GM19372 (cell line): ENCODE results near the gene DIPK1A.

Source experiments
- ATAC-seq: cut with Tn5 transposase; IDR thresholded peaks from one replicate; pipeline ENCODE4 v1.9.1; 2021; ENCODE audit warnings: mild to moderate bottlenecking, low read depth, moderate library complexity; ENCODE audit not compliant: unreplicated experiment

Gene DIPK1A

DNA sequence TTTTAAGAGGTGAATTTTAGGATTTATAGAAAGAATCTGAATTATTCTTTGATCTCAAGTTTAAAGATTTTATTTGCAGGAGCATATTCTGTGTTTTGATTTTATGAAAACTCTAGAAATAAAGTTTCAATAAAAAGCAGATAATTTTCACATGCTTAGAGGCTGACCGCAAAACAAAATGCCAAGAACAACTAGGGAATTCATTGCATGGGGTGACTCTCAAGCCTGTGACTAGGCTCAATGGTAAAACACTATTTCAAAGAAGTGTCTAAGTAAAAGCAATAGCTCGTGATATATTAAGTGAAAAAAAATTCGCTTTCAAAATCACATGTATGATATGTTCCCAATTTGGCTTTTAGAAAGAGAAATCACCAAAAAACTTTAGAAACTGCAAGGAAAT, 79.9 kb downstream of the DIPK1A start:
- ATAC-seq, result no peak

DNA sequence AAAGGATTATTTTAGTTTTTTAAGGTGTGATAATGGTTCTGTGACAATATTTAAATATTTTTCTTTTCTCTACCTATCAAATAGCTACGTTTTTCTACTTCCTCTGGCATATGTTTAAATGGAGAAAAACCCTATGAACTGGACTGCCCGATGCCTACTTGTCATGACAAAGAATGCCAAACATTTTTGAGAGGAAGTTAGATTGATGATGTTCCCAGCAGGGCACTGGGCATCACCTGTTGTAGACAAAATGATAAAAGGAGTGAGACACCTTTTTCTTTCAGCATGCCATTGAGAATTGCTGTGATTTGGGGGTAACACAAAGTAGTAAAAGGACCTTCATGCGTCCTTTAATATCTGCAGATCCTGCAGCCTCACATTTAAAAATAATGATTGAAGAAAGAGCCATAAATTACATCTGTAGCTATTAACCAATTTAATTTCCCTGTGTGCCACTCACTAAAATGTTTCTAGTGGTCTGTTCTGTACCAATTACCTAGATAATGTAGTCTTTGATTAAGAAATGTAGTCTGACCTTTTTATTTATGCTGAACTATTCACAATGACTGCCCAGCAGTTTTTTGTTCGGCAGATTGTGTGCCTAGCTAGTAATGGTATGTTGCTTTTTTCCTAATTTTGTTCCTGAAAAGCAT, 81.8 kb downstream of the DIPK1A start:
- ATAC-seq, result no peak

DNA sequence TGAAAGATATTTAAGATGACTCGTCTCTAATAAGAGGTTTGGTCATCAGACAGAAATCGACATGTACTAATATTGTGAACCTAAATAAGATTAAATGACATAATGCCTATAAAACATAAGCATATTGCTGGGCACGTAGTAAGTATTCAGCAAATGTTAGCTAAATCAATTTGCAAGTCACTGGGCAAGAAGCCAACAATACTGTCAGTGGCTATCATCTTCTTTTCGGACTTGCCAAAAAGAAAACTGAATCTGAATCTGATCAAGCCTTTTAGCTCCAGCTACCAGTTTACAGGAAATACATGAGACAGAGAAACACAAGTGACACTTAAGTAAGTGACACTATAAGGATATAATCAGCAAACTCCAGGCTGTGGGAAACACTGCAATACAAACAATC, 83.5 kb downstream of the DIPK1A start:
- no peak for ATAC-seq

DNA sequence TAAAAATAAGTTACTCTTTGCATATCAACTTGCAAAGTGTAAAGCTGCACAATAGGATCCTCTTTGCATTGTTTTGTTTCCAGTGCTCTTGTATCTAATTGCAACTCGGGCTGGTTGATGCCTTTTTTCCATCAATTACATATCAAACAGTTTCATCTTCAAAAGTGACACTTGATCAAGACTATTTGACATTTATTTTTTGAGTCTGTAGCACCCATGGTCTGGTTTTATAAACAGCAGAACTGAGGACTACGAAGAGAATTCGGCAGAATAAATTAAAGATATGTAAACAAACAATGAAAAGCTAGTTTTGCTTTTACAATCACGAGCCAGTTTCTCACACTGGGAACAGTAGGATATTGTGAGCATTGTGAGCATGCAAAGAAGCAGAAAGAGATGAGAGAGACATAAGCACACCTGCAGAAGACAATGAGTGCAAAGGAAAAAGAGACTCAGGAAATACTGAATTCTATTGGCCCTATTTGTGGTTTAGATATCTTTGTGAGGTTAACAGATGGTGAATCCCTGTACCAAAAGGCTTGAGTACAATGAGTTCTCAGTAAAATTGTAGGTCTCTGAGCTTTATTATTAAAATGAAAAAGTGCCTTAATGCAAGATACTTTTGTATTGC, 84.1 kb downstream of the DIPK1A start:
- no peak for ATAC-seq

DNA sequence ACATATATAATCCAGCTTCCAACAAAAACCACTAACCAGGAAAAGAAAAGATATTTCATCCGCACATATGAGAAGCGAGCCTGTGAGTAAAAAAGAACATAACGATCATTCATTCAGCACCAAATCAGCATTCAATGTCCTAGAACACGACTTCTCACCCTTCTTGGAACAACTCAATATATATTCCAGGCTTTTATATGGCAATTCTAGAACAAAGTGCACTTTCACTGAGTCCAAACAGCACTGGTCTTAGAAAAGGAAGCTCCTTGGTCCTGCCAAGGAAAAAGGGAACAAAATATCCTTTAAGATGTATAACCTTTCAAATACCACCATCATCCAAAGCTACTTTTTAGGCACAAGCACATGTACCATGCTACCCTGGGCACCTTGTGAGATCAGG, 84.9 kb downstream of the DIPK1A start:
- ATAC-seq, result no peak

DNA sequence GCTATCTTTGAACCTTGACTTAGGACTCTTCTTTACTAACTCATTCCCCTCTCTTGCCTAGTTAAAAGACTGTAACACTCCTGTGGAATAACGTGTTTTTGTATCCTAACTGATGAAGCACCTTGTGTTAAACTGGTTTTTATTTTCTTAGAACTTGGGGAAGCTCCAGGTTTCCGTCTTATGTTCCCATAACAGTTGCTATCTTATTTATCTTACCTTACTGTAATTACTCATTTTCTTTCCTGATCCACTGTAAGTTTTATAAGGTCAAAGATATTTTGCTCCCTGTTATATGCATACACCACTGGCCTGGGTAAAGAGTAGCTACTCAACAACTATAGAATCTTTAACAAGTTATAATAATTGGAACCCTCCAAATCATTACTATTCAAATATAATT, 86.3 kb downstream of the DIPK1A start:
- no peak for ATAC-seq

DNA sequence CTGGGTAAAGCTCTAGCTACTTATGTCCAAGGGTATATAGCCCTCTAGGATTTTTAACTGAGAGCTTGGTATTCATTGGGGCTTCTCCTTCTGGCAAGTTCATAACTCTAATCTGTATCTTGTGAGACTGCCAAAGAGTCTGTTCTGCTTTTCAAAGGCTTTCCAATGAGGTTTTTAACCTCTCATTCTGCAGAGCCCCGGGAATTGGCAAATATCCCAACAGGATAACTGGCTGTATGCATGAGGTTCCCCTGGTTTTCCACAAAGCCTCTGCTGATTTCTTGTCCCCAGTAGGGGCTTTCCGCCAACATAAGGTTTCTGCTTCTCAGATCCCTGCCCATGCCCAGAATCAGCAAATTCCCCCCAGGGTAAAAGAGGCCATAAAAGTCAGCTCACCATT, 88.5 kb downstream of the DIPK1A start:
- ATAC-seq, result no peak

DNA sequence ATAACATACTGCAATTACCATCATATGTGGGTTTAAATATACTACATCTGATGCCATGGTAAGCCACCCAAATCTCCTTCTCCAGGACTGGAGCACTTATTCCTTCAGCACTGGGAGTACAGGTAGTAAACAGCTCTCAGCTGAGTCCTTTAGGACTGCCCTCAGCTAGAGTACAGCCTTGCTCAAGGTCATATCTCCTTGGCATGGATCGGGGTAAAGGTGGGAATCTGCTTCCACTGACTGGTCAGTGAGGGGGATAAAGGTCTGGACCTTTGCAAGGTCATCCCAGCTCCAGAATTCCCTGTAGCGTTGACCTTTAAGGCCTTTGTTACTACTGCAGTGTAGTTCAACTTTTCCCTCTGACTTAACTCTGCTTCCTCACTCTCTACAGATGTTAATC, 90.7 kb downstream of the DIPK1A start:
- no peak for ATAC-seq

DNA sequence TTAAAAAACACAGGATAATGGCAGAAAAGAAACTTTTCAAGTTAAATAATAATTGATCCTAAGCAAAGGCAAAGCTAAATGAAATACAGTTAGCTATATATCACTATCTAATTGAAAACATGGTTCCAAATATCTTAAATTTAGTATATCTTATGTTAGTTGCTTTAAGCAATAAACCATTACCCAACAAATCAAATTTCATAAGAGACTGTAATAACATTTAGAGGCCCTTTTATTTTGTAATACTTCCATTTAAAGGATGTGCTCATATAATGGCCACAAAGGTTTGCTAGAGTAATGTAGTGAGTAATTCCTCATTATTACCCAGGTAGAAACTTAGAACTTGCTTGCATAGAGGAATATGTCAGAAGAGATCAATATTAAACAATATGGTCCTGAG, 97.1 kb downstream of the DIPK1A start:
- ATAC-seq, result no peak

DNA sequence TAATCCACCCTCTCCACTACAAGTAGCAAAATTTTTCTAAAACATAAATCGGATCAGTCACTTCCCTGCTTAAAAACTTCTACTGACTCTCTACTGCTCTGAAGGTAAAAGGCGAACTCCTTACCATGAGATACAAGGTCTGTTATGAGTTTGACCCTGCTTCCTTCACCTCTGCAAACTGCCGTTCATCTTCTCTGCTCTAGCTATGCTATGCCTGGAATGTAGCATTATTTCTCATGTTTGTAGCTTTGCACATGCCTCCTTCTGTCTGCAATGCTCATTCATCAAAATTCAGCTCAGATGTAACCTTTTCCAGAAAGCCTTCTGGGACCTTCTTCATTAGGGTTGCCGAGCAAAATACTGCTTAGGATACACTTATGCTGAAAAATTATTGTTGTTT, 98.7 kb downstream of the DIPK1A start:
- ATAC-seq, result no peak

DNA sequence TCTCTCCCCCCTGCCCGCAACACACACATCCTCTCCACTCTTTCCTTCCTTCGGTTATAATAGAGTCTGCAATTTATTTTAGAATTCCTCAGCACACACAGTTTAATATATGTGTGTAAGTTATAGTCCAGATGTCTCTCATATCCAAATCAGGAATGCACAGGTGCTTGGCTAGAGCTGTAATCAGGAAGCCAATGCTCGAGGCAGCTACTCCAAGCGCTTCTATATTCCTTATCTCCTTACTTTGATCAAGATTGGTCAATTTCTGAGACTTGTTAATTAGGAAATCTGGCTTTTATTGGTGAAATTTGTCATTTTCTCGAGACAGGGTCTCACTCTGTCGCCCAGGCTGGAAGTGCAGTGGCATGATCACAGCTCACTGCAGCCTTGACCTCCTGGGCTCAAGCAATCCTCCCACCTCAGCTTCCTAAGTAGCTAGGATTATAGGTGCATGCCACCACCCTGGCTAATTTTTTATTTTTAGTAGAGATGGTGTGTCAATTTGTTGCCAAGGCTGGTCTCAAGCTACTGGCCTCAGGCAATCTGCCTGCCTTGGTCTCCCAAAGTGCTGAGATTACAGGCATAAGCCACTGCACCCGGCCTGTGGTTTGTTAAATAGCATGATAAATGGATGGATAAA, 101.7 kb downstream of the DIPK1A start:
- no peak for ATAC-seq

DNA sequence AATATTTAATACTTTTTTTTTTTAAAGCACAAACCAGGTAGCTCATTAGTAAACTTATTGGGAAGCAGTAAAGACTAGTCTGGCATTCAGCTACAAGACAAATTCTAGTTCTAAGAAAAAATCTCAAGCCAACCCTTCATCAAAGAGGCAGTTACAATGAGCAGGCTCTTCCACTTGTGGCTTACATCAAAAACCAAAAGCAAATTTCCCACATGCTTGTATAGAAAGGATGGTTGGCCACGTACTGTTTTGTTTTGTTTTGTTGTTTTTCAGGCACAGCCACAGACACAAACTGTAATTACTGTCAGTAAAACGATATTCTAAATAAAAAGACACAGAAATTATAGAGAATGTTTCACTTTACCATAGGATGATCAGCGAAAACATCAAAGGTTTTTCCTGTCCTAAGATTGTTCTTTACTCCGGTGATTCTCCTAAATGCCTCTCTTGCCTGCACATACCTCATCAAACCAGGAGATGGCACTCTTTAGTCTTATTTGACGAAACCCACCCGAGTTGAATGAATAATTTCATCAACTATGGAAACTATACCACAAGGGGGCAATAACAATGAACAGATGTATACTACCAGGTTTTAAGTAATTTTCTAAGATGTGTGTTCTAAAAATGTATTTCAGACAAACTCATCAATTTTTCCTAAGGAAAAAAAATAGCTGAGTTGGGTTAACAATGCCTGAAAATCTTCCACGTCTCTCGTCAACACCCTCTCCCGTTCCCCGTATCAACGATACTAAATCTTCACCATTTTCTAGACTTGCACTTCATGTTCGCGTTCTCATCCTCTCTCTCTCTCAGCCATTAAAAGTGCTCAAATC, 102.5 kb downstream of the DIPK1A start:
- ATAC-seq, result peak; percentile 81

DNA sequence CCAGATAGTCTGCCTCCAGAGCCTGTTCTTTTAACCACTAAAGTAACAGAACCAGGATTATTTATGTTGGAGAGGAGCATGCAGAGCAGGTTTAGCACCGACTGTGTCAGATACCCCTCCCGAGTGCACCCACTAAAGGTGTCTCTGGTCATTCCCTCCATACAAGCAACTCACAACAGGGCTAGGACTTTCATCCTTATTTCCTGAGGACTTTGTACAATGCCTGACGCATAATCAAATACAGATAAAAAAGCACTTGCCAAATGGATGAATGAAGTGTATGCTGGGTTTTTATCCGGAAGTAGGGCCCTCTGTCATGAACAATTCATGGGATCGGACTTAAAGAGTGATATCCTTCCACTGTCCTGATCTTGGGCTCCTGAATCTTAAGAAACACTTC, 103.4 kb downstream of the DIPK1A start:
- ATAC-seq, result no peak

DNA sequence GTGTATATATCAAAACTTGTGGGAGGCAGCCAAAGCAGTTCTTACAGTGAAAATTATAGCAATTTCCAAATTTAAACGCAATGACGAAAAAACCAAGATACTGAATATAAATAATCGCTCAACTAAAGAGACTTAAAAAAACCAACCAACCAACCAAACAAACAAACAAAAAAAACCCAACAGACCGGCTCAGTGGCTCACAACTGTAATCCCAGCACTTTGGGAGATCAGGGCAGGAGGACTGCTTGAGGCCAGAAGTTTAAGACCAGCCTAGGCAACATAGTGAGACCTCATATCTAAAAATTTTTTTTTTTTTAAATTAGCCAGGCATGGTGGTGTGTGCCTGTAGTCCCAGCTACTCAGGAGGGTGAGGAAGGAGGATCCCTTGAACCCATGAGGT, 106.0 kb downstream of the DIPK1A start:
- ATAC-seq, result no peak

DNA sequence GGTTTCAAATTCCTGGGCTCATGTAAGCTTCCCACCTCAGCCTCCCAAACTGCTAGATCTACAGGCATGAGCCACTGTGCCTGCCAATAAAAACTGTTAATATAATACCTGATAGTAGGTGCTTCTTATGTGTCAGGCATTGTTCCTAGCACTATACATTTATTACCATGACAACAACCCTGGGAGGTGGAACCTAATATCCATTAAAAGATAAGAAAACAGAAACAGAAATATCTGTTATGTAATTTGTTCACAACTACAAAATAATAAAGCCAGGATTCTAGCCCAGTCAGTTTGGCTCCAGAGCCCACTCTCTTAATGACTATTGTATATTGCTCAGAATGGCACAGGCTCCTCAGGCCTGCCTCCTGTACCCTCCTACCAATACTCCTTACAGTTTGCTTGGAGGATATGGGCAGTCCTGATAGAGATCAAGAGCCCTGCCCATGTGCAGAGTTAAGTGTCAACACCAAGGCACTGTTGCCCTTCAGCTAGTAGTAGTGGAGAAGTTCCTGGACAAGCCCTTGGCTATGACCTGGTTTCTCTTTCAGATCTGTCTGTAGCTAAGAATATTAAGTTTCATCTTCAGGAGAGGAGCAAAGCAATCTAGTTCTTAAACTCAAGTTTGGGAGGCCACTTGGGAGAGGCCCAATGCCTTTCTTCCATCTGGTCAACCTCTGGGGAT, 107.0 kb downstream of the DIPK1A start:
- no peak for ATAC-seq

DNA sequence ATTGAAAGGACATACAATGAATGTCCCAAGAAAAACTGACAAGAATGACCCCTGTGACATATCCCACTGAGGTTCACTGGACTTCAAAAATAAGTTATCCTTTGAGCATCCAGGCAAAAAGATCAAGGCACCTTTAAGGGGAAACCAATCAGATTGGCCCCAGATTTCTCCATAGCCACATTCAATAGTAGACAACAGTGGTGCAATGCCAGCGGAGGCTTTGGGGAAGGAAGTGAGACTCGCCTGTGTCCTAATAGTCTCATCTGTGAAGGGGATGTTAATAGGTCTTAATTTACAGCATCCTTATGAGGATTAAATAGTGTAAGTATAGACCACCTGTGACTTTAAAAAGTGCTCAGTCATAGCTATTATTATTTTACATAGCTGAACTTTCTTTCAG, 108.0 kb downstream of the DIPK1A start:
- no peak for ATAC-seq

DNA sequence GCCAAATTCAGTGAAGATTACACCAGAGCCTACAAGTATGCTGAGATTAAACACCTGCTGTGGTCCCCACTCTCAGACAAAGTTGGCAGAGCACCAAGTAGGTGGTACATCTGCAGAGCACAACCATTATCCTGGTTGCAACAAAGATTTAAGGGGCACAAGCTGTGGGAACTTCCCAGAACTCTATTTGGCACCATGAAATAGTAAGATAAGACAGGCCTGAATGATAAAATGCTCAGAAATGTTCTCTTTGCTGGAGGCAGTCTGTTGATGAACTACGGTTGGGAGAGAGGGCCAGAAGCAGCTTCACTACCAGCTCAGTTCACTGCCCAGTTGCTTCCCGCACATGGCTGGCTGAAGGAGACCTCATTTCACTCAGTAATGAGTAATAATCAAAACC, 109.5 kb downstream of the DIPK1A start:
- no peak for ATAC-seq

DNA sequence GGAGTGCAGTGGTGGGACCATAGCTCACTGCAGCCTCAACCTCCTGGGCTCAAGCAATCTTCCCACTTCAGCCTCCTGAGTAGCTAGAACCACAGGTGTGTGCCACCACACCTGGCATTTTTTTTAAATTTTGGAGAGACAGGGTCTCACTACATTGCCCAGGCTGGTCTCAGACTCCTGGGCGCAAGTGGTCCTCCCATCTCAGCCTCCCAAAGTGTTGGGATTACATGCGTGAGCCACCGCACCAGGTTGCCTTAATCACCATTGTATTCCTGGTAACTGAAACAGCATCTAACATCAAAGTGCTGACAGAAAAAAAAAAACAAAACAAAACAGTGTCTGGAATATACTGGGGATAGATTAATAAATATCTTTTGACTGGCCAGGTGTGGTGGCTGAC, 111.2 kb downstream of the DIPK1A start:
- no peak for ATAC-seq

DNA sequence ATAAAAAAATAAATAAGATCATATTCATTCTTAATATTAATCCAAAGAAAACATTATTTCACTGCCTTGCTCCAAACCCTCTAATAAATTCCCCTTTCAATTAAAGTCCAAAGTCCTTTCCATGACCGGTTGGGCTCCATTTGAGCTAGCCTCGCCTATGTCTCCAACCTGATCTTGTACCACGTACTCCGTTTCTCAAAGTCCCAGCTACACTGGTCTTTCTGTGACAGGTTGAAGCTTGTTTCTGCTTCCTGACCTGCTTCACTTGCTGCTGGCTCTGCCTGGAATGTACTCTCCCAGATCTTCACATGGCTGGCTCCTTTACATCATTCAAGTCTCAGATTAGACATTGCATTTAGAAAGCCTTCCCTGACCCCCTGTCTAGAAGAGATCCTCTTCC, 113.1 kb downstream of the DIPK1A start:
- no peak for ATAC-seq

DNA sequence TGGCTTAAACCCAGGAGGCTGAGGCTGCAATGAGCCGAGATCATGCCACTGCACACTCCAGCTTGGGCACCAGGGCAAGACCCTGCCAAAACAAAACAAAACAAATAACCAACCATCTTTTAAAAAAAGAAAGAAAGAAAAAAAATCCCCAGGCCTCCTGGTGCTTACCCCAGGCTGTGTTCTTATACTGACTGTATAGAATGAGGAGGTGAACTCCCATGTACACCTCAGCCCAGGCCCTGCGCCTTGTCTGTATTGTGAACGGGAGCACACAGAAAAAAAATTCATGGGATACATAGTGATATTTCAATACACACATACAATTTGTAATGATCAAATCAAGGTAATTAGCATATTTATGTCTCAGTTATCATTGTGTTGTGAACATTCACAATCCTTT, 115.4 kb downstream of the DIPK1A start:
- no peak for ATAC-seq

DNA sequence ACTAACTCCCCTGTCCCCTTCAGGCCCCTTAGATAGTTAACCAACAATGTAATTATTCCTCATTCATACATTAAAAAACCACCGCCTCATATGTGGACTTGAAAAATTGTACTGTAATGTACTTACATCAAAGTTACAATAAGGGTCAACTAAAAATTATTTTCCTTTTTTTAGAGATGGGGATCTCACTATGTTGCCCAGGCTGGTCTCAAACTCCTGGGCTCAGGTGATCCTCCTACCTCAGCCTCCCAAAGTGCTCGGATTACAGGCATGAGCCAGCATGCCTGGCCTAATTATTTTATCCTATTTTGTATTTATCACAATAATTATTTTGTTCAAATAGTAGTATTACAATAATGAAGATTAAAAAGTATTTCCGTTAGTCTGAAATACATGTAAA, 116.8 kb downstream of the DIPK1A start:
- ATAC-seq, result no peak
